Right ventricle myocardium inferior (tissue), 1 donor: ENCODE results near the gene IGFALS. TPM values are rescaled to one million over a fixed set of nuclear protein-coding genes. Genes with fewer than 3 reads are reported as not detected.
A peak's percentile ranks its signal among the peaks of the same experiment; 100 is the strongest.
"Not testable (repeated sequence)": the region's sequence is repeated elsewhere in the genome, so short reads cannot be mapped to it uniquely, and the experiment has no call there.

Source experiments
- ATAC-seq: fragments of 200-7000 bp; cut with Tn5 transposase; one replicate; pipeline ENCODE4 v1.9.1; 2020; ENCODE audit warnings: mild to moderate bottlenecking, moderate library complexity
- DNase-seq: peaks from one replicate; pipeline ENCODE4 v3.0.0; 2021; ENCODE audit errors: missing footprints
- intact Hi-C: fragments of 100-400 bp; cut with DNase I; formaldehyde crosslinking; loops from one replicate; pipeline ENCODE4 v1.11.0; 2022
- total RNA-seq: library from RNA; stranded (reverse); fragmentation: NEBNext Ultra II Directional; extraction: Animal tissue kit (Norgen Biotek cat#: 25700); gene quantifications from one replicate; pipeline ENCODE4 v1.2.1, GENCODE V29; 2021
- donor health status: DM: no; HTN: yes; CAD: no; lungs with severe emphysema.

IGFALS gene
- total RNA-seq, 1 donor from 2014 or later: not detected

- intact Hi-C loops: loop anchor here (5.0 kb wide), 1 partner anchor 32 kb away; no protein-coding TSS in a partner anchor
- no peak for ATAC-seq
- no peak for DNase-seq
These were observed 26.1 kb upstream of the IGFALS start for GRCh38 chr16:1819611-1820010.

DNA sequence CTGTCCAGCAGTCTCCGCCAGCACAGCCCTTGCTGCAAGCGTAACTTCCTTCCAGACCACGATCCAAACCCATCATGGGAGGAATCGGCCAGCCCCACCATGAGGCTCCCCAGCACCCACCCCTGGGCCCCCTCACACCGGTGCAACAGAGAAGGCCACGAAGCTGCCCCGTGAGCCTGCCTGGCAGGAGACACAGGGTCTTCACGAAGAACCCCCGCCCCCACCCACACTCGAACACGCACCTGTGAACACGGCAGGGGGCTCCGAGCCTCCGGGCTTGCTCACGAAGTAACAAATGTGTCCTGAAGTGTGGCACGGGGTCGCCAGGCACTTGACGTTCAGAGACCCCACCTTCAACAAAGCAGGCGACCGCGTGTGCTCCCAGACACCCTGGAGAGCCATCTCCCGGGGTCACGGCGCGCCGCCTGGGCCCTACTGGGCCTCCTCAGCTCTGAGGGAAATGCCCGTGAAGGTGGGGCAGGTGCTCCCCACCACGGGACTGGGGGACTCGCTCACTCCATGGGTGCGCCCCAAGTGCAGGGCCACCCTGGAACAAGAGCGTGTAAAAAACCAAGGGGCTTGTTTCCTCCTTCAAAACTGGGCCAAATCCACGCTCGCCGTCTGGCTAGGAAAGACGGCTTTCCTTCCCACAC, 25.5 kb upstream of the IGFALS start:
- DNase-seq: no peak
- intact Hi-C loops: no loop called here
- no peak for ATAC-seq

- intact Hi-C loops: no loop called here
- DNase-seq (no peak), ATAC-seq (no peak)
These were observed 24.8 kb upstream of the IGFALS start for GRCh38 chr16:1818204-1818872.

GRCh38 chr16:1817716-1818115, 24.2 kb upstream of the IGFALS start:
- intact Hi-C loops: no loop called here
- DNase-seq (no peak), ATAC-seq (no peak)

GRCh38 chr16:1817276-1817589, 23.7 kb upstream of the IGFALS start:
- DNase-seq (no peak), ATAC-seq (no peak)
- intact Hi-C loops: no loop called here

GRCh38 chr16:1816396-1817275, 23.1 kb upstream of the IGFALS start:
- intact Hi-C loops: no loop called here
- no peak for DNase-seq
- ATAC-seq: no peak

- ATAC-seq (no peak), DNase-seq (no peak)
- intact Hi-C loops: no loop called here
These were observed 22.0 kb upstream of the IGFALS start for GRCh38 chr16:1815461-1815860.

- DNase-seq (peak; percentile 87), ATAC-seq (peak; percentile 94)
- intact Hi-C loops: no loop called here
These were observed 19.2 kb upstream of the IGFALS start for GRCh38 chr16:1812732-1813163.

- DNase-seq: no peak
- ATAC-seq: no peak
- intact Hi-C loops: no loop called here
These were observed 17.0 kb upstream of the IGFALS start for GRCh38 chr16:1810536-1810935.

DNA sequence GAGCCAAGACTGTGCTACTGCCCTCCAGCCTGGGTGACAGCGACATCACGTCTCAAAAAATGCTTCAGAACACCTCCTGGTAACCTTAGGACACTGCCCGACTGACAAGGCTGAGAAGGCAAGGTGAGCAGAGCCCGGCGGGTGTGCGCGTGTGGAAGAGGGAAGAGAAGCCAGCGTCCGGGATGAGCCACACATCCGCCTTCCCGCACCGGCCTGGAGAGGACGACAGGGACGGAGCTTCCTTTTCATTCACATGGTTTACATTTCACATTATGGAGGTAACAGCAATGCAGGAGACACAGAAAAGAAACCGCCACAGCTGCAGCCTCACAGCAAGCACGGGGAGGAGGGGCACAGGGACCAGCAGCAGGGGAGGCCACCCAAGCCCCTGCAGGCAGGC, 16.6 kb upstream of the IGFALS start:
- no peak for ATAC-seq
- DNase-seq: no peak
- intact Hi-C loops: no loop called here

DNA sequence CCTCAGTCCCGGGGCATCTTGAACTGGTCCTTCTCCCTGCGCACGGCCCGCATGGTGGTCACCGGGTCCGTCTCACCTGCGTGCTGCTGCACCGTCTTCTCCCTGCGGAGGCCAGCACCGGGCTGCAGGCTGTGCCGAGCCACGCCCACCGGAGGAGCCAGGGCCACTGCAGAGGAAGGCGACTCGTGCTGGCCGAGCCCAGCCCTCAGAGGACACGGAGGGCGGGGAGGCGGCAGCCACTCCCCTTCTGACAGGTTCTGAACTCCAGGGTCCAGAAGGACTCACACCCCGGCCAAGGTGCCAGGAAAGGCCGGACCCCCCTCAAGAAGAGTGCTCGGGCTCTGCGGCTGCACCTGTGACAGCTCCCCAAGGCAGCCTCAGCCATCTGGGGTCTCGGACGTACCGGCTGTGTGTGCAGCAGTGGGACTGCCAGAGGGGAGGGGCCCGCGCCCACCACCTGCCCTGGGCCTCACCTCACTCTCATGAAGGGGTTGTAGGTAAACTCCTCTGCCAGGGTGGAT, 15.8 kb upstream of the IGFALS start:
- no peak for ATAC-seq
- intact Hi-C loops: no loop called here
- no peak for DNase-seq

GRCh38 chr16:1808691-1809090, 15.2 kb upstream of the IGFALS start:
- ATAC-seq: no peak
- no peak for DNase-seq
- intact Hi-C loops: no loop called here

DNA sequence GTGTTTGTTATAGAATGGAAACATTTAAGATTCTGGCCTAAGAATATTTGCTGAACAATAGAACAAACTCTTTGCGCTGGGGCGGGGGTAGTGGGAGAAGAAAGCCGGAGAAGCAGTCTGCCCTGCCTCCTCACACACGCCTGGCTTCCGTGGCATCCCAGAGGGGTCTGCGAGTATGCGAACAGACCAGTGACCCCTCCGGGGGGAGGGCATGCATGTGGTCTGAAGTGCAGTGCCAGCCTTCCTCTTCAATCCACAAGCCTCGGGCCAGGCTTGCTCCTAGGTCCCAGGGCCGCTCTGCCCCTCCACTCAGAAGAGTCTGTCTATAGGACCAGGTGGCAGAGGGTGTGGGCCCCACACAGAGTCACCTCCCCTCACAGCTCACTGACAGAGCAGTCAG, 14.1 kb upstream of the IGFALS start:
- DNase-seq: no peak
- intact Hi-C loops: no loop called here

GRCh38 chr16:1800701-1801100, 7.2 kb upstream of the IGFALS start:
- intact Hi-C loops: no loop called here
- no peak for DNase-seq
- ATAC-seq: no peak

More for the DNA sequence above, 14.1 kb upstream of the IGFALS start:
- ATAC-seq: no peak

DNA sequence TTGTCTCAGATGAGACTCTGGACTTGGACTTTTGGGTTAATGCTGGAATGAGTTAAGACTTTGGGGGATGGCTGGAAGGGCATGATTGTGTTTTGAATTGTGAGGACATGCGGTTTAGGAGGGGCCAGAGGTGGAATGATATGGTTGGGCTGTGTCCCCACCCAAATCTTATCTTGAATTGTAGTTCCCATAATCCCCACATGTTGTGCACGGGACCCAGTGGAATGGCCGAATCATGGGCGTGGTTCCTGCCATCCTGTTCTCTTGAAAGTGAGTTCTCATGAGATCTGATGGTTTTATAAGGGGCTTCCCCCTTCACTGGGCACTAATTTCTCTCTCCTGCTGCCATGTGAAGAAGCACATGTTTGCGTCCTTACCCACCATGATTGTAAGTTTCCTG, 5.8 kb upstream of the IGFALS start:
- intact Hi-C loops, DNase-seq, ATAC-seq: not testable (repeated sequence)

- ATAC-seq: no peak
- intact Hi-C loops: no loop called here
- no peak for DNase-seq
These were observed 1.6 kb upstream of the IGFALS start for GRCh38 chr16:1794908-1795666.

- intact Hi-C loops: no loop called here
- DNase-seq (no peak), ATAC-seq (no peak)
These were observed 841 bp upstream of the IGFALS start for GRCh38 chr16:1794221-1794871.

GRCh38 chr16:1792836-1793577, 498 bp downstream of the IGFALS start:
- ATAC-seq (no peak), DNase-seq (no peak)
- intact Hi-C loops: no loop called here
